ENCODE results near the gene ERN1.

ERN1 gene

DNA sequence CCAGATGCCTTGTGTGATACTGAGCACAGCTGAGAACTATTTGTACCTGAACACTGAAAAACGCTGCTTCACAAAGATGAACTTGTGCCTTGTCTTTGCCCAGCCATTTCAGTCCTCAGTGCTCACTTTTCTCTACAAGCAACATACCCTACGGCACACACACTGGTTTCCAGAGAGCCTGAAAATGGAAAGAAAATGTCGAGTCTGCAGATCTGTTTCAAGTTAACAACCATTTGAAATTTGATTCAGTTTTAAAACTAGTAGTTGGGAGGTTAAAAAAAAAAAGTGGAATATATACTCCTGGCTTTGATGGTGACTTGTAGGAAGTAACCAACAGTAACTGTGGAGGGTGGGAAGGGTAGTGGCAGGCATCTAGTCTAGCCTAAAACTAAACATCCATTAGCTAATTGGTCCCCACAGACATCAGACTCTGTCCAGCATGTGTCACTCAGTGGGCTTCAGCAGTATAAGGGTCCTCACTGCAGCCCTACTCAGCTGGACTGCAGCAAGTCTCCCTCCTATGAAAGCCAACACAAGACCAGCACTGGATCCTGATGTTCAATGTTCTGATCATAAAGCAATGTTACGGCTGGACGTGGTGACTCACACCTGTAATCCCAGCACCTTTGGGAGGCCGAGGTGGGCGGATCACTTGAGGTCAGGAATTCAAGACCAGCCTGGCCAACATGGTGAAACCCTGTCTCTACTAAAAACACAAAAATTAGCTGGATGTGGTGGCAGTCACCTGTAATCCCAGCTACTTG, 27.1 kb downstream of the ERN1 start:
- no peak for DNase-seq (ENCODE audit: low read depth)
- TF ChIP-seq MYC (IDR thresholded peaks at IDR 0.05; ENCODE audit: low read depth, low read length) (no peak), POLR2A (IDR thresholded peaks at IDR 0.05; ENCODE audit: extremely low read depth, insufficient read length) (no peak)
- TF ChIP-seq, protein P1, sequence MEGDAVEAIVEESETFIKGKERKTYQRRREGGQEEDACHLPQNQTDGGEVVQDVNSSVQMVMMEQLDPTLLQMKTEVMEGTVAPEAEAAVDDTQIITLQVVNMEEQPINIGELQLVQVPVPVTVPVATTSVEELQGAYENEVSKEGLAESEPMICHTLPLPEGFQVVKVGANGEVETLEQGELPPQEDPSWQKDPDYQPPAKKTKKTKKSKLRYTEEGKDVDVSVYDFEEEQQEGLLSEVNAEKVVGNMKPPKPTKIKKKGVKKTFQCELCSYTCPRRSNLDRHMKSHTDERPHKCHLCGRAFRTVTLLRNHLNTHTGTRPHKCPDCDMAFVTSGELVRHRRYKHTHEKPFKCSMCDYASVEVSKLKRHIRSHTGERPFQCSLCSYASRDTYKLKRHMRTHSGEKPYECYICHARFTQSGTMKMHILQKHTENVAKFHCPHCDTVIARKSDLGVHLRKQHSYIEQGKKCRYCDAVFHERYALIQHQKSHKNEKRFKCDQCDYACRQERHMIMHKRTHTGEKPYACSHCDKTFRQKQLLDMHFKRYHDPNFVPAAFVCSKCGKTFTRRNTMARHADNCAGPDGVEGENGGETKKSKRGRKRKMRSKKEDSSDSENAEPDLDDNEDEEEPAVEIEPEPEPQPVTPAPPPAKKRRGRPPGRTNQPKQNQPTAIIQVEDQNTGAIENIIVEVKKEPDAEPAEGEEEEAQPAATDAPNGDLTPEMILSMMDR (IDR thresholded peaks at IDR 0.05; ENCODE audit: low read depth, low read length) = no peak
- TF ChIP-seq, protein P2, sequence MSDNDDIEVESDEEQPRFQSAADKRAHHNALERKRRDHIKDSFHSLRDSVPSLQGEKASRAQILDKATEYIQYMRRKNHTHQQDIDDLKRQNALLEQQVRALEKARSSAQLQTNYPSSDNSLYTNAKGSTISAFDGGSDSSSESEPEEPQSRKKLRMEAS (IDR thresholded peaks at IDR 0.05; ENCODE audit: low read depth, low read length) = no peak
- H3K4me3 ChIP-seq (ENCODE audit: low read depth, low read length) = no peak overlapping the region

DNA sequence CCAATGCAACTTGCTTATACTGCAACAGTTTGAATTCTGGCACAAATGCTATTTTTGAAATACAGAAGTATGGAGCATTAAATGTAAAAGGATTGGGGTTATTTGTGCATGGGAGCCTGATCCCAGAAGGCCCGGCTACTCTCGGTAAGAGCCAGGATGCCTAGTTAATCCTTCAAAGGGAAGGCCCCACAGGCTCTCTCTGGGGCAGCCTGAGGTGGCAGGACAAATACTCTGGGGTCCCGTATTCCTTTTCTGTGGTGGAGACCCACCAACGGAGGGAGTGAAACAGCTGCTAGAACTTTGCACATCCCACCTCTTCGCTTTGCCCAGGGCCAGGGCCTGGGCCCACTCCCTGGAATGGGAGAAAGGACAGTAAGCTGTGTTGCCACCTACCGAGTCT, 30.4 kb downstream of the ERN1 start:
- DNase-seq (ENCODE audit: low read depth) = no peak
- H3K4me3 ChIP-seq (ENCODE audit: low read depth, low read length) = no peak overlapping the region
- TF ChIP-seq, protein P1 (IDR thresholded peaks at IDR 0.05; ENCODE audit: low read depth, low read length) = no peak
- no peak for TF ChIP-seq POLR2A (IDR thresholded peaks at IDR 0.05; ENCODE audit: extremely low read depth, insufficient read length)
- TF ChIP-seq, protein P2 (IDR thresholded peaks at IDR 0.05; ENCODE audit: low read depth, low read length) = no peak
- no peak for TF ChIP-seq MYC (IDR thresholded peaks at IDR 0.05; ENCODE audit: low read depth, low read length)

DNA sequence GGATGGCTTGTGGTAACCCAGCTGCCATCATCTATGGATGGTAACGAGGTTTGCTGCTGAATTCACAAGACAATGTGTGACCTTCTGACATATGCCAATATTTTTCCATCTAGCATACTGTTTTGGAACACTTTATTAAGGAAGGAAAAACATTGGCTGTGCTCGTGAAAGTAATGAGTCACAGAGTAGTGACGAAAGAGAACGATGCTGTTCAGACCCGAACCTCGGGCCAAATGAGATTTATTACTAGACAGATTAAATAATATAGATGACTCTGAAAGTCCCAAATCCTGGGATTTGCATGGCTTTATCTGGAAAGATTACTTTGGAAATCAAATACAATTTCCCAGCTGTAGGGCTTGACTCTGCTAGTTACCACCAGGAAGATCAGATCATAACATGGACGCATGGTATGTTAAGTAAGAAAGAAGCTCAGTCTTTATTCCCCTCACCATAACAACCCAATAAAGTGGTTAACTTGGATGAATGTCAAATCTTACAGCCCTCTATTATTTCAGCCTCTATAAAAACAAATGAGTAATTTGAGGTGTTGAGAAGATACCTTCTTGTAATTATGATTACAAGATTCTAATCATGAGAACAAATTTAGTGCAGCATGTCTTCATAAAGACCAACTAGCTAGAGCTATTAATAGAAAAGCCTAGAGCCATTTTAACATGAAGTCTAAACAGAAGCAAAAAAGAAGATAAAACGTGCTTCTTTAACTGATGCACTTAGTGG, 32.6 kb downstream of the ERN1 start:
- no peak overlapping the region for H3K4me3 ChIP-seq (ENCODE audit: low read depth, low read length)
- TF ChIP-seq MYC (IDR thresholded peaks at IDR 0.05; ENCODE audit: low read depth, low read length) = no peak
- TF ChIP-seq, protein P1 (IDR thresholded peaks at IDR 0.05; ENCODE audit: low read depth, low read length) = no peak
- TF ChIP-seq, protein P2 (IDR thresholded peaks at IDR 0.05; ENCODE audit: low read depth, low read length) = no peak
- TF ChIP-seq POLR2A (IDR thresholded peaks at IDR 0.05; ENCODE audit: extremely low read depth, insufficient read length) = no peak
- DNase-seq (ENCODE audit: low read depth) = no peak

DNA sequence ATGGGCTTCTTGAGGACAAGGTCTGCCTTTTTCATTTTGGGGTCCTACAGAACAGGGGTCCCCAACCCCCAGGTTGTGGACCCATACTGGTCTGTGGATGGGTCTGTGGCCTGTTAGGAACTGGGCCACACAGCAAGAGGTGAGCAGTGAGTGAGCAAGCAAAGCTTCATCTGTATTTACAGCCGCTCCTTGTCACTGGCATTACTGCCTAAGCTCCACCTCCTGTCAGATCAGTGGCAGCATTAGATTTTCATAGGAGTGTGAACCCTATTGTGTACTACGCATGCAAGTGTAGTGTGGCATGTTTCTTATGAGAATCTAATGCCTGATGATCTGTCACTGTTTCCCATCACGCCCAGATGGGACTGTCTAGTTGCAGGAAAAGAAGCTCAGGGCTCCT, 33.9 kb downstream of the ERN1 start:
- no peak for DNase-seq (ENCODE audit: low read depth)
- H3K4me3 ChIP-seq (ENCODE audit: low read depth, low read length) = no peak overlapping the region
- TF ChIP-seq POLR2A (IDR thresholded peaks at IDR 0.05; ENCODE audit: extremely low read depth, insufficient read length) (no peak), MYC (IDR thresholded peaks at IDR 0.05; ENCODE audit: low read depth, low read length) (no peak)
- TF ChIP-seq, protein P1 (IDR thresholded peaks at IDR 0.05; ENCODE audit: low read depth, low read length) = no peak
- TF ChIP-seq, protein P2 (IDR thresholded peaks at IDR 0.05; ENCODE audit: low read depth, low read length) = no peak

DNA sequence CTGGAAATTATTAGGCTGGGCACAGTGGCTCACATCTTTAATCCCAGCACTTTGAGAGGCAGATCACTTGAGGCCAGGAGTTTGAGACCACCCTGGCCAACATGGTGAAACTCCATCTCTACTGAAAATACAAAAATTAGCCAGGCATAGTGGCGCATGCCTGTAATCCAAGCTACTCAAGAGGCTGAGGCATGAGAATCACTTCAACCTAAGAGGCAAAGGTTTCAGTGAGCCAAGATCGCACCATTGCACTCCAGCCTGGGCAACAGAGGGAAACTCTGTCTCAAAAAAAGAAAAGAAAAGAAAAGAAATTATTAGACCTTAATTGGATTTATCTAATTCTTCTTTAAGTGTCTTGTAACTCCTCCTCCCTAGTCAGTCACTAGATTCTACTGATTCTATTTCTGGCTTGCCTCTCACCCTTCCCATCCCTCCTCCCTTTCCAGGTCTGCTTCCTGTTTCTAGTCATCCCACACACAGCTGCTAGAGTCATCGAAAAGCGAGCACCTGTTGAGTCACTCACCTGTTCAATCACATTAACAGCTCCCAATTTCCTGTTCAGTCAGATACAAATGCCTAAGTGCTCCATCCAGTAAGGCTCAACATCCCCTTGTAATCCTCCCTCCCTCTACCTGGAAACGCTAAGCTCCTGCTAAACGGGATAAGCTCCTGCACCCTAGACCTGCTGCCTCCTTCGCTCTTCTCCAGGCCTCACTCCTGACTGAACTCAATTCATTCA, 34.6 kb downstream of the ERN1 start:
- DNase-seq (ENCODE audit: low read depth) = no peak
- TF ChIP-seq POLR2A (IDR thresholded peaks at IDR 0.05; ENCODE audit: extremely low read depth, insufficient read length) (no peak), MYC (IDR thresholded peaks at IDR 0.05; ENCODE audit: low read depth, low read length) (no peak)
- TF ChIP-seq, protein P1 (IDR thresholded peaks at IDR 0.05; ENCODE audit: low read depth, low read length) = no peak
- TF ChIP-seq, protein P2 (IDR thresholded peaks at IDR 0.05; ENCODE audit: low read depth, low read length) = no peak
- no peak overlapping the region for H3K4me3 ChIP-seq (ENCODE audit: low read depth, low read length)

Measured in NB4 (cell line).